GM21723 (cell line): ENCODE data around the gene SPATA7.

Experiments used
- ATAC-seq: cut with Tn5 transposase; IDR thresholded peaks from one replicate; pipeline ENCODE4 v1.9.1; 2021; ENCODE audit warnings: mild to moderate bottlenecking, moderate library complexity; ENCODE audit not compliant: unreplicated experiment

The SPATA7 gene

GRCh38 chr14:88411039-88411438 lies 25.6 kb downstream of the SPATA7 start:
- no peak for ATAC-seq

GRCh38 chr14:88417594-88417993 lies 32.1 kb downstream of the SPATA7 start:
- ATAC-seq, result no peak

GRCh38 chr14:88420187-88420586 lies 34.7 kb downstream of the SPATA7 start:
- ATAC-seq, result no peak

GRCh38 chr14:88421286-88421685 lies 35.8 kb downstream of the SPATA7 start:
- no peak for ATAC-seq

- ATAC-seq, result no peak
These were observed 36.6 kb downstream of the SPATA7 start for GRCh38 chr14:88422047-88422446.

- ATAC-seq, result no peak
These were observed 37.6 kb downstream of the SPATA7 start for GRCh38 chr14:88422919-88423650.

GRCh38 chr14:88424573-88424972 lies 39.1 kb downstream of the SPATA7 start:
- ATAC-seq, result no peak

- no peak for ATAC-seq
These were observed 40.8 kb downstream of the SPATA7 start for GRCh38 chr14:88426271-88426670.

GRCh38 chr14:88430976-88431375 lies 45.5 kb downstream of the SPATA7 start:
- no peak for ATAC-seq

GRCh38 chr14:88437658-88438057 lies 52.2 kb downstream of the SPATA7 start:
- no peak for ATAC-seq

GRCh38 chr14:88439088-88439487 lies 53.6 kb downstream of the SPATA7 start:
- no peak for ATAC-seq

GRCh38 chr14:88452231-88452630 lies 66.8 kb downstream of the SPATA7 start:
- no peak for ATAC-seq

- no peak for ATAC-seq
These were observed 69.4 kb downstream of the SPATA7 start for GRCh38 chr14:88454886-88455285.

GRCh38 chr14:88463318-88463717 lies 77.9 kb downstream of the SPATA7 start:
- peak; percentile 61 for ATAC-seq

- no peak for ATAC-seq
These were observed 82.9 kb downstream of the SPATA7 start for GRCh38 chr14:88468406-88468805.

GRCh38 chr14:88470542-88471440 lies 85.3 kb downstream of the SPATA7 start:
- no peak for ATAC-seq

GRCh38 chr14:88473791-88474190 lies 88.3 kb downstream of the SPATA7 start:
- ATAC-seq, result no peak

- no peak for ATAC-seq
These were observed 90.8 kb downstream of the SPATA7 start for GRCh38 chr14:88476214-88476774.

- ATAC-seq, result no peak
These were observed 91.4 kb downstream of the SPATA7 start for GRCh38 chr14:88476825-88477224.

- no peak for ATAC-seq
These were observed 92.2 kb downstream of the SPATA7 start for GRCh38 chr14:88477513-88478250.

GRCh38 chr14:88478931-88479330 lies 93.5 kb downstream of the SPATA7 start:
- ATAC-seq, result no peak
